ENCODE results near the gene SS18.

GRCh38 chr18:26083099-26083498, 7.3 kb downstream of the SS18 start:
- no peak for TF ChIP-seq SIN3A (IDR thresholded peaks at IDR 0.05; ENCODE audit: borderline replicate concordance, insufficient read depth, low read depth, low read length)
- TF ChIP-seq POLR2AphosphoS5 (IDR thresholded peaks at IDR 0.05; ENCODE audit: low read depth, low read length): no peak
- no peak for TF ChIP-seq CTCF (IDR thresholded peaks at IDR 0.05)

All from Panc1 (cell line).